BE2C (cell line): Measurements from ENCODE around the gene COL4A2.
A peak's percentile ranks its signal among the peaks of the same experiment; 100 is the strongest.

Experiments used
- DNase-seq: peaks from one replicate; pipeline ENCODE4 v3.0.0-alpha.2; 2020
- H3K27me3 ChIP-seq: fragments of 250-450 bp; sonication (Bioruptor Pico); 2 replicates; pipeline ENCODE4 v1.5.1; 2020; ENCODE audit warnings: mild to moderate bottlenecking
- H3K36me3 ChIP-seq: fragments of 250-450 bp; sonication (Bioruptor Pico); 2 replicates; pipeline ENCODE4 v1.5.1; 2020; ENCODE audit warnings: mild to moderate bottlenecking
- H3K4me1 ChIP-seq: fragments of 250-450 bp; sonication (Bioruptor Pico); 2 replicates; pipeline ENCODE4 v1.5.1; 2020
- H3K4me3 ChIP-seq: 2 replicates; pipeline ENCODE4 v1.5.1; 2011; ENCODE audit warnings: low read depth, low read length
- H3K9me3 ChIP-seq: fragments of 250-450 bp; sonication (Bioruptor Pico); 2 replicates; pipeline ENCODE4 v1.5.1; 2020
- TF ChIP-seq, protein P1 (sequence below): IDR thresholded peaks from 2 replicates; pipeline ENCODE4 v1.5.1; 2012; ENCODE audit warnings: mild to moderate bottlenecking, low read depth, low read length

The COL4A2 gene

DNA sequence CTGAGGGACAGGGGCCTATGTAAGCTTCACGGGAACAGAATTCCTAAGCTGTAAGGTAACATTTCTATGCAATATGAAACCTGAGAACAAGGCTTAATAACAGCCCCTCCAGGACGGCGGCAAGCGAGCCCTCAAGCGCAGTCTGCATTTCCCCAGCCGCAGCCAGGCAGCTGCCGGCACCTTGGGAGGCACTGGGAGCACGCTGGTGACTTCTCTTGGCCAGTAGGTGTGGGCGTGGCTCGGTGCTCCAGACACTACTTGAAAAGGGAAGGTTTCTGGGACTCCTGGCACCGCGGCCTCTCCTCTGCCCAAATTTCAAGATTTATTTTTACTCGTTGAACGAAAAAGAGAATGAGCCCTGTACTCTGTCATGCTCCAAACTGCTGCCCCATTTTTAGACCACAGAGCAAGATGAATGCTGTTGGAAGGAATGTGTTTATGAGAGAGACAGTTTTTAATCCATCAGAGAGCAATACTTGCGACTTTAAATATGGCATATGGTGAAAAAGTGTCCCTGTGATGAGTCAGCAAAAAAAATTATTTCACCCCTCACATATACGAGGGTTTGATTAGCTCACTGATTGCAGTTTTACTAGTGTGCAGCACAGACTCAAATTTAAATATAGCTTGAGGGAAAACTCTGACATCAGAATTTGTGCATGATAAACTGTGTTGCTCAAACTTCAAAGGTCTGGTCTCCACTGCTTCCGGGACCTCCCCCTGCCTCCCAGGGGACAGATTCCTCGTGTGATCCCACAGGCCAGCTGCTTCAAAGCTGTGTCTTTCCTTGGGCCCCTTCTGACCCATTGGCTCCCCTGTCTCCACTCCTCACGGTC is 81.2 kb downstream of the COL4A2 start:
- no peak overlapping the region for H3K4me3 ChIP-seq
- peak; percentile 29 for DNase-seq
- H3K36me3 ChIP-seq: no peaks in the 10 kb centered on the region
- H3K4me1 ChIP-seq: peaks cover 3% of the 10 kb centered on the region; the same call in 1 of the 2 replicates
- H3K9me3 ChIP-seq: 0 out of 2 replicates have a peak, but pooled peaks cover 3% of the 10 kb centered on the region
- 0 out of 2 replicates have a peak, but pooled peaks cover 4% of the 10 kb centered on the region for H3K27me3 ChIP-seq
- TF ChIP-seq, protein P1, sequence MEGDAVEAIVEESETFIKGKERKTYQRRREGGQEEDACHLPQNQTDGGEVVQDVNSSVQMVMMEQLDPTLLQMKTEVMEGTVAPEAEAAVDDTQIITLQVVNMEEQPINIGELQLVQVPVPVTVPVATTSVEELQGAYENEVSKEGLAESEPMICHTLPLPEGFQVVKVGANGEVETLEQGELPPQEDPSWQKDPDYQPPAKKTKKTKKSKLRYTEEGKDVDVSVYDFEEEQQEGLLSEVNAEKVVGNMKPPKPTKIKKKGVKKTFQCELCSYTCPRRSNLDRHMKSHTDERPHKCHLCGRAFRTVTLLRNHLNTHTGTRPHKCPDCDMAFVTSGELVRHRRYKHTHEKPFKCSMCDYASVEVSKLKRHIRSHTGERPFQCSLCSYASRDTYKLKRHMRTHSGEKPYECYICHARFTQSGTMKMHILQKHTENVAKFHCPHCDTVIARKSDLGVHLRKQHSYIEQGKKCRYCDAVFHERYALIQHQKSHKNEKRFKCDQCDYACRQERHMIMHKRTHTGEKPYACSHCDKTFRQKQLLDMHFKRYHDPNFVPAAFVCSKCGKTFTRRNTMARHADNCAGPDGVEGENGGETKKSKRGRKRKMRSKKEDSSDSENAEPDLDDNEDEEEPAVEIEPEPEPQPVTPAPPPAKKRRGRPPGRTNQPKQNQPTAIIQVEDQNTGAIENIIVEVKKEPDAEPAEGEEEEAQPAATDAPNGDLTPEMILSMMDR: no peak

- H3K4me1 ChIP-seq: peaks cover 3% of the 10 kb centered on the region; the same call in 1 of the 2 replicates
- no peak for DNase-seq
- H3K4me3 ChIP-seq: no peak overlapping the region
- no peaks in the 10 kb centered on the region for H3K36me3 ChIP-seq
- 0 out of 2 replicates have a peak, but pooled peaks cover 4% of the 10 kb centered on the region for H3K27me3 ChIP-seq
- 0 out of 2 replicates have a peak, but pooled peaks cover 3% of the 10 kb centered on the region for H3K9me3 ChIP-seq
- TF ChIP-seq, protein P1: no peak
Measured at GRCh38 chr13:110390567-110390966, 83.5 kb downstream of the COL4A2 start.

GRCh38 chr13:110391273-110391672 is 84.2 kb downstream of the COL4A2 start:
- no peak for DNase-seq
- TF ChIP-seq, protein P1: no peak
- H3K9me3 ChIP-seq: 0 out of 2 replicates have a peak, but pooled peaks cover 3% of the 10 kb centered on the region
- no peaks in the 10 kb centered on the region for H3K36me3 ChIP-seq
- peaks cover 3% of the 10 kb centered on the region; the same call in 1 of the 2 replicates for H3K4me1 ChIP-seq
- H3K27me3 ChIP-seq: 0 out of 2 replicates have a peak, but pooled peaks cover 7% of the 10 kb centered on the region
- no peak overlapping the region for H3K4me3 ChIP-seq

- TF ChIP-seq, protein P1: no peak
- Histone ChIP-seq H3K4me1 (peaks cover 3% of the 10 kb centered on the region; the same call in 1 of the 2 replicates), H3K36me3 (no peaks in the 10 kb centered on the region), H3K4me3 (no peak overlapping the region), H3K9me3 (0 out of 2 replicates have a peak, but pooled peaks cover 3% of the 10 kb centered on the region), H3K27me3 (0 out of 2 replicates have a peak, but pooled peaks cover 7% of the 10 kb centered on the region)
- no peak for DNase-seq
Measured at GRCh38 chr13:110392510-110393240, 85.6 kb downstream of the COL4A2 start.

- H3K4me3 ChIP-seq: no peak overlapping the region
- DNase-seq: no peak
- TF ChIP-seq, protein P1: no peak
- peaks cover 3% of the 10 kb centered on the region; the same call in 1 of the 2 replicates for H3K4me1 ChIP-seq
- H3K27me3 ChIP-seq: 0 out of 2 replicates have a peak, but pooled peaks cover 7% of the 10 kb centered on the region
- H3K9me3 ChIP-seq: 0 out of 2 replicates have a peak, but pooled peaks cover 3% of the 10 kb centered on the region
- no peaks in the 10 kb centered on the region for H3K36me3 ChIP-seq
Measured at GRCh38 chr13:110393761-110394160, 86.7 kb downstream of the COL4A2 start.
